ENCODE measurements around the gene CADM2.

CADM2 gene

DNA sequence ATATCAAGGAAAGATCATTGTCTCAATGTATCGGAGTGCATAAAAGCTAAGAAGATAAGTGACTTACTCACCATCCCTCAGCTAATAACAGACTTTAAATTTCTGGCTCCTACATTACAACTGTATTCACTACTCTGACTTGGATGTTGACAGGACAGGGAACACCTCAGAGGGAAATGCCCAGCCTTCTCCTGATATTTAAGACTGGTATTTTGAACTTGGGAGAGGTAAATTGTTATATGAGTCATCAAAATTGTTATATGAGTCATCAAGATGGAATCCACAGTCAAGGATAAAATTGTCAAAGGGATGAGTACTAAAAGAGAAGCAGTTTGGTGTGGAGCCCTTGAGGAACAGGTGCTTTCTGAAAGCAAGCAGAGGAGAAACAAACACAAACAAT lies 1070.8 kb downstream of the CADM2 start (continued):
- TF ChIP-seq, protein P1, sequence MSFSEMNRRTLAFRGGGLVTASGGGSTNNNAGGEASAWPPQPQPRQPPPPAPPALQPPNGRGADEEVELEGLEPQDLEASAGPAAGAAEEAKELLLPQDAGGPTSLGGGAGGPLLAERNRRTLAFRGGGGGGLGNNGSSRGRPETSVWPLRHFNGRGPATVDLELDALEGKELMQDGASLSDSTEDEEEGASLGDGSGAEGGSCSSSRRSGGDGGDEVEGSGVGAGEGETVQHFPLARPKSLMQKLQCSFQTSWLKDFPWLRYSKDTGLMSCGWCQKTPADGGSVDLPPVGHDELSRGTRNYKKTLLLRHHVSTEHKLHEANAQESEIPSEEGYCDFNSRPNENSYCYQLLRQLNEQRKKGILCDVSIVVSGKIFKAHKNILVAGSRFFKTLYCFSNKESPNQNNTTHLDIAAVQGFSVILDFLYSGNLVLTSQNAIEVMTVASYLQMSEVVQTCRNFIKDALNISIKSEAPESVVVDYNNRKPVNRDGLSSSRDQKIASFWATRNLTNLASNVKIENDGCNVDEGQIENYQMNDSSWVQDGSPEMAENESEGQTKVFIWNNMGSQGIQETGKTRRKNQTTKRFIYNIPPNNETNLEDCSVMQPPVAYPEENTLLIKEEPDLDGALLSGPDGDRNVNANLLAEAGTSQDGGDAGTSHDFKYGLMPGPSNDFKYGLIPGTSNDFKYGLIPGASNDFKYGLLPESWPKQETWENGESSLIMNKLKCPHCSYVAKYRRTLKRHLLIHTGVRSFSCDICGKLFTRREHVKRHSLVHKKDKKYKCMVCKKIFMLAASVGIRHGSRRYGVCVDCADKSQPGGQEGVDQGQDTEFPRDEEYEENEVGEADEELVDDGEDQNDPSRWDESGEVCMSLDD (tag by site-specific recombination; IDR thresholded peaks at IDR 0.05) = no peak
- TF ChIP-seq, protein P2, sequence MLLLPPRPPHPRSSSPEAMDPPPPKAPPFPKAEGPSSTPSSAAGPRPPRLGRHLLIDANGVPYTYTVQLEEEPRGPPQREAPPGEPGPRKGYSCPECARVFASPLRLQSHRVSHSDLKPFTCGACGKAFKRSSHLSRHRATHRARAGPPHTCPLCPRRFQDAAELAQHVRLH (tag by site-specific recombination; IDR thresholded peaks at IDR 0.05) = no peak
- TF ChIP-seq ZNF548 (tag by site-specific recombination; IDR thresholded peaks at IDR 0.05) = no peak
- no peak for TF ChIP-seq ZNF791 (tag by site-specific recombination; IDR thresholded peaks at IDR 0.05)
- TF ChIP-seq ZNF560 (tag by site-specific recombination; IDR thresholded peaks at IDR 0.05; ENCODE audit: borderline replicate concordance) = no peak
- no peak for TF ChIP-seq ZNF16 (tag by site-specific recombination; IDR thresholded peaks at IDR 0.05; ENCODE audit: low read depth)
- TF ChIP-seq, protein P3, sequence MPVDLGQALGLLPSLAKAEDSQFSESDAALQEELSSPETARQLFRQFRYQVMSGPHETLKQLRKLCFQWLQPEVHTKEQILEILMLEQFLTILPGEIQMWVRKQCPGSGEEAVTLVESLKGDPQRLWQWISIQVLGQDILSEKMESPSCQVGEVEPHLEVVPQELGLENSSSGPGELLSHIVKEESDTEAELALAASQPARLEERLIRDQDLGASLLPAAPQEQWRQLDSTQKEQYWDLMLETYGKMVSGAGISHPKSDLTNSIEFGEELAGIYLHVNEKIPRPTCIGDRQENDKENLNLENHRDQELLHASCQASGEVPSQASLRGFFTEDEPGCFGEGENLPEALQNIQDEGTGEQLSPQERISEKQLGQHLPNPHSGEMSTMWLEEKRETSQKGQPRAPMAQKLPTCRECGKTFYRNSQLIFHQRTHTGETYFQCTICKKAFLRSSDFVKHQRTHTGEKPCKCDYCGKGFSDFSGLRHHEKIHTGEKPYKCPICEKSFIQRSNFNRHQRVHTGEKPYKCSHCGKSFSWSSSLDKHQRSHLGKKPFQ (tag by site-specific recombination; IDR thresholded peaks at IDR 0.05) = no peak
- TF ChIP-seq ZNF747 (tag by site-specific recombination; IDR thresholded peaks at IDR 0.05) = no peak
- no peak for TF ChIP-seq ZFHX2 (tag by site-specific recombination; conservative IDR thresholded peaks at IDR 0.05)
- TF ChIP-seq ZNF670 (tag by site-specific recombination; IDR thresholded peaks at IDR 0.05; ENCODE audit: low read depth) = no peak
- no peak for TF ChIP-seq ZNF549 (tag by site-specific recombination; IDR thresholded peaks at IDR 0.05)
- TF ChIP-seq, protein P4, sequence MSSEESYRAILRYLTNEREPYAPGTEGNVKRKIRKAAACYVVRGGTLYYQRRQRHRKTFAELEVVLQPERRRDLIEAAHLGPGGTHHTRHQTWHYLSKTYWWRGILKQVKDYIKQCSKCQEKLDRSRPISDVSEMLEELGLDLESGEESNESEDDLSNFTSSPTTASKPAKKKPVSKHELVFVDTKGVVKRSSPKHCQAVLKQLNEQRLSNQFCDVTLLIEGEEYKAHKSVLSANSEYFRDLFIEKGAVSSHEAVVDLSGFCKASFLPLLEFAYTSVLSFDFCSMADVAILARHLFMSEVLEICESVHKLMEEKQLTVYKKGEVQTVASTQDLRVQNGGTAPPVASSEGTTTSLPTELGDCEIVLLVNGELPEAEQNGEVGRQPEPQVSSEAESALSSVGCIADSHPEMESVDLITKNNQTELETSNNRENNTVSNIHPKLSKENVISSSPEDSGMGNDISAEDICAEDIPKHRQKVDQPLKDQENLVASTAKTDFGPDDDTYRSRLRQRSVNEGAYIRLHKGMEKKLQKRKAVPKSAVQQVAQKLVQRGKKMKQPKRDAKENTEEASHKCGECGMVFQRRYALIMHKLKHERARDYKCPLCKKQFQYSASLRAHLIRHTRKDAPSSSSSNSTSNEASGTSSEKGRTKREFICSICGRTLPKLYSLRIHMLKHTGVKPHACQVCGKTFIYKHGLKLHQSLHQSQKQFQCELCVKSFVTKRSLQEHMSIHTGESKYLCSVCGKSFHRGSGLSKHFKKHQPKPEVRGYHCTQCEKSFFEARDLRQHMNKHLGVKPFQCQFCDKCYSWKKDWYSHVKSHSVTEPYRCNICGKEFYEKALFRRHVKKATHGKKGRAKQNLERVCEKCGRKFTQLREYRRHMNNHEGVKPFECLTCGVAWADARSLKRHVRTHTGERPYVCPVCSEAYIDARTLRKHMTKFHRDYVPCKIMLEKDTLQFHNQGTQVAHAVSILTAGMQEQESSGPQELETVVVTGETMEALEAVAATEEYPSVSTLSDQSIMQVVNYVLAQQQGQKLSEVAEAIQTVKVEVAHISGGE (tag by site-specific recombination; conservative IDR thresholded peaks at IDR 0.05; ENCODE audit: low read depth) = no peak
- TF ChIP-seq ZNF37A (tag by site-specific recombination; IDR thresholded peaks at IDR 0.05) = no peak

DNA sequence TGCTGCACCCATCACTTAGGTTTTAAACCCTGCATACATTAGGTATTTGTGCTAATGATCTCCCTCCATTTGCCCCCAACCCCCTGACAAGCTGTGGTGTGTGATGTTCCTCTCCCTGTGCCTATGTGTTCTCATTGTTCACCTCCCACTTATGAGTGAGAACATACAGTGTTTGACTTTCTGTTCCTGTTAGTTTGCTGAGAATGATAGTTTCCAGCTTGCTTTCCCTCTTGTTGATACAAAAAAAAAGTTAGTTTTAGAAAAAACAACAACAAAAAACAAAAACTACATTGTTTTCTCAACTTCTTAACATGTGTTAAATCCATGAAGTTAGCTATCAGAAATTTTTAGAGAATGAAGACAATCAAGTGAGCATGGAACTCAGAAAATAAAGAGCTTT lies 1079.1 kb downstream of the CADM2 start:
- H3K27ac ChIP-seq (ENCODE audit: extremely low read depth, low read depth, low read length) = no peak overlapping the region
- no peaks in the 10 kb centered on the region for H3K9me3 ChIP-seq (ENCODE audit: control insufficient read depth, insufficient read depth, low read depth, low read length)
- ChIA-PET CTCF (no interaction called here), POLR2A (no interaction called here)
- no peak overlapping the region for H3K4me3 ChIP-seq (ENCODE audit: low read depth, low read length)
- no peaks in the 10 kb centered on the region for H3K4me1 ChIP-seq (ENCODE audit: control insufficient read depth, insufficient read depth, low read length)
- no peaks in the 10 kb centered on the region for H3K36me3 ChIP-seq (ENCODE audit: control insufficient read depth in 2 of 2, insufficient read depth in 1 of 2, low read length in 2 of 2)
- TF ChIP-seq, protein P4 (tag by site-specific recombination; conservative IDR thresholded peaks at IDR 0.05; ENCODE audit: low read depth) = no peak
- TF ChIP-seq ZIC2 (tag by site-specific recombination; IDR thresholded peaks at IDR 0.05) = no peak
- TF ChIP-seq ZNF558 (tag by site-specific recombination; IDR thresholded peaks at IDR 0.05) = no peak
- TF ChIP-seq MEIS1 (CRISPR knock-in tag; IDR thresholded peaks at IDR 0.05; ENCODE audit: borderline replicate concordance) = no peak
- TF ChIP-seq BCL11B (tag by site-specific recombination; IDR thresholded peaks at IDR 0.05; ENCODE audit: low read depth) = no peak
- no peak for TF ChIP-seq ZNF140 (tag by site-specific recombination; IDR thresholded peaks at IDR 0.05)
- TF ChIP-seq ZNF473 (tag by site-specific recombination; IDR thresholded peaks at IDR 0.05) = no peak
- no peak for TF ChIP-seq ZNF654 (tag by site-specific recombination; IDR thresholded peaks at IDR 0.05; ENCODE audit: low read depth)
- no peak for TF ChIP-seq ZNF843 (tag by site-specific recombination; IDR thresholded peaks at IDR 0.05)
- no peak for TF ChIP-seq KLF8 (tag by site-specific recombination; IDR thresholded peaks at IDR 0.05)
- TF ChIP-seq ZNF146 (tag by site-specific recombination; IDR thresholded peaks at IDR 0.05) = no peak
- TF ChIP-seq ZNF596 (tag by site-specific recombination; IDR thresholded peaks at IDR 0.05) = no peak
